Activated T-cell treated with anti-CD3 and anti-CD28 coated beads for 4 hours (primary cell): ENCODE measurements around the gene DNER.

Experiments
- DNase-seq: peaks from one replicate; pipeline ENCODE4 v3.0.0-alpha.2; 2020

Gene DNER

GRCh38 chr2:229319558-229319957 lies 394.8 kb downstream of the DNER start:
- DNase-seq, result no peak

- no peak for DNase-seq
These were observed 400.2 kb downstream of the DNER start for GRCh38 chr2:229314117-229314516.

- no peak for DNase-seq
These were observed 400.8 kb downstream of the DNER start for GRCh38 chr2:229313591-229313990.
